ENCODE data around the gene PSG7.
"Not testable (repeated sequence)": the region's sequence is repeated elsewhere in the genome, so short reads cannot be mapped to it uniquely, and the experiment has no call there.

The PSG7 gene

DNA sequence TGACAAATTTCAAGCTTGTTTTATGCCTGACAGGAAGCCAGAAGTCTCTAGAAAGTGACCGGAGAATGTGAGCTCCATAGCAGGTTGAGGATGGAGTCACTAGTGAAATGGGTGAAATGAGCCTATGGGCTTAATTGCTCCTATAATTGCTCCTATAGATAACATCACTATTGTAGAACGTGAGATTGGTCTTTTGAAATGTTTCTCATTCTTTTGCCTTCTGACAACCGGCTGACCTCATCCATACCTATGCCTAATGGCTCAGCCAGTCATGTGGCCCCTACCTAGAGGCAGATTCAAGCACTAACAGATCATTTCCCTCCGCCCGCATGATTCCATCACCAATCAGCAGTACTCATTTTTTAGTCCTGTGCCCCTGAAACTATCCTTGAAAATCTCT, 23.5 kb downstream of the PSG7 start:
- not testable (repeated sequence) for DNase-seq

GRCh38 chr19:42912941-42913340, 24.1 kb downstream of the PSG7 start:
- DNase-seq: not testable (repeated sequence)

GRCh38 chr19:42911731-42912130, 25.3 kb downstream of the PSG7 start:
- DNase-seq: not testable (repeated sequence)

- DNase-seq: not testable (repeated sequence)
Observed at GRCh38 chr19:42906162-42906561, 30.8 kb downstream of the PSG7 start.

- DNase-seq: not testable (repeated sequence)
Observed at GRCh38 chr19:42900561-42900960, 36.4 kb downstream of the PSG7 start.

DNA sequence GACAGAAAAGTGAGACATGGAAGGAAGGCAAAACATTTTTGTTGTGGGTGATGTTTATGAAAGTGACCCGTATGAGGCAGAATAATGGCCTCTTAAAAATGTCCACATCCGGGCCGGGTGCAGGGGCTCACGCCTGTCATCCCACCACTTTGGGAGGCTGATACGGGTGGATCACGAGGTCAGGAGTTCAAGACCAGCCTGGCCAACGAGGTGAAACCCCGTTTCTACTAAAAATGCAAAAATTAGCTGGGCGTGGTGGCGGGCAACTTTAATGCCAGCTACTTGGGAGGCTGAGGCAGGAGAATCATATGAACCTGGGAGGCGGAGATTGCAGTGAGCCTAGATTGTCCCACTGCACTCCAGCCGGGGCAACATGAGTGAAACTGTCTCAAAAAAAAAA, 37.3 kb downstream of the PSG7 start:
- not testable (repeated sequence) for DNase-seq

DNA sequence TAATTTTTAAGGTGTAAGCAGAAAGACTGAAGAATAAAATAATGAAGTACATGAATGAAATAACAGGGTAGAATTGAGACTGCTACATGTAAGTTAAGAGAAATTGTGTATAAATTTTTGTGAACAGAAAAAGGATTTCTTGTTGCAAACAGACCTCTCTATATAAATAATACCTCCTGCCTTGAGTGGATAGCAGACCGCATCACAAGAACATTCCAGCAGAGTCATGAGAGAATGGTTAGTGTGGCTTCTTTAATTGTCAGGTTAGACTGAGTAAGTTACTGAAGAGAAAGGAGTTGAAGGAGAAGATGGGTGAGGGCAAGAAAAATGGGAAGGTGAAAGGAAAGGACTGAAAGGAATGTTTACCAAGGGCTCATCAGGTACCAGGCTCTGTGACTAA, 37.9 kb downstream of the PSG7 start:
- DNase-seq: not testable (repeated sequence)

- not testable (repeated sequence) for DNase-seq
Observed at GRCh38 chr19:42898656-42899055, 38.4 kb downstream of the PSG7 start.

DNA sequence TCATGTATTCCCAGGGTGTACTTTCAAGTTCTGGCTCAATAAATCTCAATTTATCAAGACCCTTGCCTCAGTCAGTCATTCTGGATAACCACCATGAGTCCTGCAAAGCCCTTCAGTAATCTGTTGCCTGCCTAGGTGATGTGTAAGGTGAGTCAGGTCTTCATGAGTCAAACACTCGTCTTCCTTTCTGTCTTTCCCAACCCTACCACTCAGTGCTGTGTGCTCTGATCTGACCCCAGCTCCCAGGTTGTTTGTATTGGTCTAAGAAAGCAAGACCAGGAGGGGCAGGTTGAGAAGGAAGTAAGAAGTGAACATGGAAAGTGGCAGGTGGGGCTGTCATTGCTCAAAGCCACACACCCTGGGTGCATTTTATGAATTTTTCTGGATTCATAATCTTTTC, 39.3 kb downstream of the PSG7 start:
- DNase-seq: not testable (repeated sequence)

DNA sequence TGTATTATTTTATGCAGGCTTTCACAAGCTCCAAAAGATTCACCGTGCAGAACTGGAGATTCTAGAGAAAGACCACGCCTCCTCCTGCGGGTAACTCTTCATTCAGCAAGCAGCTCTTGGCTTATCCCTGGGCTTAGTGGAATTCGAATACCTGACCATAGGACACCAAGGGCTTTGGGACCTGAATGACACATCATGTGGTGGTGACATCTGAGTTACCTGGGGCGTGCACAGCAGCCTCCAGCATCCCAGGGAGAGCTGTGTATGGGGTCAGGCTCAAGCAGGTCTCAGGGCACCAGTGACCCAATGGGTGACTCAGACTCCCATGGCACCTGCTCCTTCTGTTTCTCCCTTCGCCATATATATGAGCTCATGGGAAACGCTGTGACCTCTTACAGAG, 46.6 kb downstream of the PSG7 start:
- not testable (repeated sequence) for DNase-seq

- DNase-seq: not testable (repeated sequence)
Observed at GRCh38 chr19:42887876-42888445, 49.0 kb downstream of the PSG7 start.

DNA sequence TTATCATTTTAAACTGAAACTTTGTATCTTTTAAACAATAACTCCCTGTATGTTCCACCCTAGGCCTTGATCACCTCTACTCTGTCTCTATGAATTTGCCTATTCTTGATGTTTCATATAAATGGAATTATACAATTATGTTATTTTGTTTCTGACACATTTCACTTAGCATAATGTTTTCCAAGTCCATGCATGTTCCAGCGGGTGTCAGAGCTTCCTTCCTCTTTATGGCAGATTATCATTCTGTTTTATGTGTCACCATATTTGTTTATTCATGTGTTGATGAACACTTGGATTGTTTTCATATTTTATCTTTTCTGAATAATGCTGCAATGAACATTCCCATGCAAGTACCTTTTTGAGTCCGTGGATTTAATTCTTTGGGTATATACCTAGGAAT, 54.3 kb downstream of the PSG7 start:
- DNase-seq: not testable (repeated sequence)

DNA sequence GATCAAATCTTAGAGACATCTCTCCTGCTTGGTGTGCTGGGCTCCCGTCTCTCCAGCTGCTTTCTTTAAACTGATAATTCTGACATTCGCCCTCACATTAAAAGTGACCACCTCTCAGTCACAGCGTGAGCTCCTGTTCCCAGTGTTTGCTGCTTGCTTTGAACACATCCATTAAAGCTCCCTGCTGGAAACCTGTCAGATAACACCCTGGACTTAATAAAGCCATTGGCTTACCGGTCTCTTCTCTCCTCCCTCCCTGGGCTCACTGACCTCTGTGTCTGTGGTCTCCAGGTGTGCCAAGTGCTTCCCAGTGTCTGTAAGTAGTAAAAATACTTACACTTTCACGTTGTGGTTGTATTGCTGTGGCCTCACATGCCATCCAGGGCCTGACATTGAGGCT, 55.0 kb downstream of the PSG7 start:
- not testable (repeated sequence) for DNase-seq

- DNase-seq: not testable (repeated sequence)
Observed at GRCh38 chr19:42881279-42881678, 55.7 kb downstream of the PSG7 start.

GRCh38 chr19:42880621-42881020, 56.4 kb downstream of the PSG7 start:
- DNase-seq: not testable (repeated sequence)

- no peak for DNase-seq
Observed at GRCh38 chr19:42879613-42880012, 57.4 kb downstream of the PSG7 start, which contains the start of gene PSG1. Gene PSG1 (minus strand): TSS chr19:42879713. CDS start chr19:42879581, 132 bp downstream.

- not testable (repeated sequence) for DNase-seq
Observed at GRCh38 chr19:42876596-42876995, 60.4 kb downstream of the PSG7 start.

- DNase-seq: not testable (repeated sequence)
Observed at GRCh38 chr19:42875881-42876280, 61.1 kb downstream of the PSG7 start.

DNA sequence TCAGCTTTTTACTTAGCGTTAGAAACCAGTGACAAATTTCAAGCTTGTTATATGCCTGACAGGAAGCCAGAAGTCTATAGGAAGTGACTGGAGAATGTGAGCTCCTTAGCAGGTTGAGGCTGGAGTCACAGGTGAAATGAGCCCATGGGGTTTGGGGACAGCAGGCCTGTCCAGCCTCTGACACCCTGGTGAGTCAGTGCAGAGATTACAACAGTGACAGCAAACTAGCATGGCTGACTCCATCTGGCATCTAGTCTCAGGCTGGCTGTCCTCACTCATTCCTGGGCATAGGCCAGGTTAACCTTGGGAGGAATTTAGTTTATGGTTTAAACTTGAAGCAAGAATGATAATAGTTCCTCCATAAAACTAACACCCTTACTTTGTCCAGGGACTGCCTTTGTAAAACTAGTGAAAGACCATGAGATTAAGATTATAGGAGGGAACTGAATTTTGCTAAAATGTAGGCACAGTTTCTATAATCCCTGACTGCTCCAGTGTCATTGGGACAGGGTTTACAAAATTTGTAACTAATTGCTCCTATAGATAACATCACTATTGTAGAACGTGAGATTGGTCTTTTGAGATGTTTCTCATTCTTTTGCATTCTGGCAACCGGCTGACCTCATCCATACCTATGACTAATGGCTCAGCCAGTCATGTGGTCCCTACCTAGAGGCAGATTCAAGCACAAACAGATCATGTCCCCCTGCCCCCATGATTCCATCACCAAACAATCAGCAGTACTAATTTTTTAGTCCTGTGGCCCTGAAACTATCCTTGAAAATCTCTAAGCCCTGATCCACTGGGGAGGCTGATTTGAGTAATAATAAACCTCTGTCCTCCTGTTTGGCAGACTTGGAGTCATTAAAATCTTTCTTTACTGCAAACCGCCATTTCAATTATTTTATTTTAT, 61.9 kb downstream of the PSG7 start:
- not testable (repeated sequence) for DNase-seq

DNA sequence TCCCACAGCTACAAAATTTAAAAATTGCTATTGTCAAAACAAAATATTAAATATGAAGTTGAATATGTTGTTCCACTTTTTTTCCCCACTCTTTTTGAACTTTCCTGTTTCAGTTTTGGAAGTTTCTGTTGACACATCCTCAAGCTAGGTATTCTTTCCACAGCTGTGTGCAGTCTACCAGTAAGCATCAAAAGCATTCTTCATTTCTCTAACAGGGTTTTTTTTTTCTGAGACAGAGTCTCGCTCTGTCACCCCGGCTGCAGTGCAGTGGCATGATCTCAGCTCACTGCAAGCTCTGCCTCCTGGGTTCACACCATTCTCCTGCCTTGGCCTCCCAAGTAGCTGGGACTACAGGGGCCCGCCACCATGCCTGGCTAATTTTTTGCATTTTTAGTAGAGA, 62.9 kb downstream of the PSG7 start:
- DNase-seq: not testable (repeated sequence)

Data from CD4-positive, alpha-beta T cell treated with Interleukin-15 for 1 hour (primary cell).